ENCODE data around the gene DUSP12. TPM values are rescaled to one million over a fixed set of nuclear protein-coding genes. Genes with fewer than 3 reads are reported as not detected.

The DUSP12 gene
- total and polyA plus RNA-seq, 2 donors, result 22.6 to 28.2 TPM

DNA sequence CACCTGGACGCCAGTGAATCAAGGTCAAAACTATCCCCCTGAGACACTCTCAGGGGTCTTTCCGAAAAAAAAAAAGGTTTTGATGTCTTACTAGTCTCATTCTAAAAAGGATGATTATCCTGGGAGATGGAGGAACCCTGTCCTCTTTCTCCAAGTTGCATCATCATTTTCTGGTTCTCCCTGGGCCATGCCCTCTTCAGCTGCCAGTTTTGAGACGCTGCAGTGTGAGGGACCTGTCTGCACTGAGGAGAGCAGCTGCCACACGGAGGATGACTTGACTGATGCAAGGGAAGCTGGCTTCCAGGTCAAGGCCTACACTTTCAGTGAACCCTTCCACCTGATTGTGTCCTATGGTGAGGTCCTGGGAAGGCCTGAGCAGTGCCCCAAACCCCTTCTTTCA lies 39.0 kb upstream of the DUSP12 start:
- Histone ChIP-seq H3K27ac (ENCODE audit: low read depth in 1 of 2, low read length in 1 of 2) (no peak overlapping the region), H3K36me3 (ENCODE audit: control insufficient read depth in 2 of 2, insufficient read depth in 2 of 2, low read length in 1 of 2) (no peaks in the 10 kb centered on the region), H3K4me3 (ENCODE audit: low read length in 2 of 2) (no peak overlapping the region), H3K9me3 (ENCODE audit: control insufficient read depth in 2 of 2, insufficient read depth in 1 of 2, low read length in 1 of 2) (no peaks in the 10 kb centered on the region), H3K4me1 (ENCODE audit: control insufficient read depth in 2 of 2, insufficient read depth in 2 of 2, low read length in 2 of 2) (no peaks in the 10 kb centered on the region), H3K27me3 (ENCODE audit: control insufficient read depth in 2 of 2, insufficient read depth in 1 of 2, low read length in 1 of 2) (peaks cover 18 to 25% of the 10 kb centered on the region in 2 donors)
- WGBS, result 97% methylated on average over 4 of the region's 4 CpGs
- no peak for DNase-seq (ENCODE audit: low read depth in 6 of 9, low spot score in 9 of 9)

DNA sequence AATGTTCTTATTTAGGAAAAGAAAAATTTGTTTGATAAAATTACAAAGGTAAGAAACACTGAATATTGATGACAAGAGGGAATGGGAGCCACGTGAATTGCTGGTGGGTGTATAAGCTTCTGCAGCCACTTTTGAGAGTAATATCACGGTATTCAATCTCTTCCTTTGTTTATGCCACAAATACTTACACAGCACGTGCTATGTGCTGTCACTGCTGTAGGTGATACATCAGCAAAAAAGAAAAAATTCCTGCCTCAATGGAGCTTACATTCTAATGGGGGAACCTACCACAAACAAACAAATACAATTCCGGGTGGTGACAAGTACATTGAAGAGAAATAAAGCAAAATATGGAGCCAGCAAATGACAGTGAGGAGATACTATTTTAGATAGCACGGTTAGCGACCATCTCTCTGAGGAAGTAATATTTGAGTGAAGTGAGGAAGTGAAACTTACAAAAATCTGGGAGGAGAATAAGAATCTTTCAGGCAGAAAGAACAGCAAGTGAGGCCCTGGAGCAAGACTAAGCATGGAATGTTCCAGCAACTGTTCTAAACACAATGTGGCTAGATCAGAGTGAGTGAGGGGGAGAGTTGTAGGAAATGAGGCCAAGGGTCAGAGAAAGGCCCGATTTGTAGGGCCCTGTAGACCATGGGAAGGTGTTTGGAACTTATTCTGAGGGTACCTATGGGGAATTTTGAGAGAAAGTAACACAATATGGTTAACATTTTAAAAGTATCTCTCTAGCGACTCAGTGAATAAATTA lies 30.8 kb upstream of the DUSP12 start:
- no peak overlapping the region for H3K27ac ChIP-seq (ENCODE audit: low read depth in 1 of 2, low read length in 1 of 2)
- 45% methylated on average over 8 of the region's 8 CpGs for WGBS
- peaks cover 39 to 64% of the 10 kb centered on the region in 2 donors for H3K27me3 ChIP-seq (ENCODE audit: control insufficient read depth in 2 of 2, insufficient read depth in 1 of 2, low read length in 1 of 2)
- no peaks in the 10 kb centered on the region for H3K4me1 ChIP-seq (ENCODE audit: control insufficient read depth in 2 of 2, insufficient read depth in 2 of 2, low read length in 2 of 2)
- no peaks in the 10 kb centered on the region for H3K36me3 ChIP-seq (ENCODE audit: control insufficient read depth in 2 of 2, insufficient read depth in 2 of 2, low read length in 1 of 2)
- no peaks in the 10 kb centered on the region for H3K9me3 ChIP-seq (ENCODE audit: control insufficient read depth in 2 of 2, insufficient read depth in 1 of 2, low read length in 1 of 2)
- DNase-seq (ENCODE audit: low read depth in 6 of 9, low spot score in 9 of 9), result peak in 1 of 9 donors; percentile 12
- H3K4me3 ChIP-seq (ENCODE audit: low read length in 2 of 2), result no peak overlapping the region

DNA sequence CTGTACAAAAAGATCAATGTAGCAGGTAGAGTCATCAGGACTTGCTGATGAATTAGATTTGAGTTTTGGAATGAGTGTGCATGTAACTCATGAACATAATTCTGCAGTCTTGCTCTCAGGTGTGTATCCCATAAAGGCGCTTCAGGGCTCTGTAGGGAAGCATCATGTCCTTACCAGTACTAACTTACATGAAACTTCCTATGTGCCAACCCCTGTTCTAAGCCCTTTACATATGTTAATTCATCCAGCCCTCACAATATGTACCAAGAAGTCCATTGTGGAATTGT lies 30.3 kb upstream of the DUSP12 start:
- no peak for DNase-seq (ENCODE audit: low read depth in 6 of 9, low spot score in 9 of 9)
- Histone ChIP-seq H3K36me3 (ENCODE audit: control insufficient read depth in 2 of 2, insufficient read depth in 2 of 2, low read length in 1 of 2) (no peaks in the 10 kb centered on the region), H3K9me3 (ENCODE audit: control insufficient read depth in 2 of 2, insufficient read depth in 1 of 2, low read length in 1 of 2) (no peaks in the 10 kb centered on the region), H3K4me3 (ENCODE audit: low read length in 2 of 2) (no peak overlapping the region), H3K4me1 (ENCODE audit: control insufficient read depth in 2 of 2, insufficient read depth in 2 of 2, low read length in 2 of 2) (no peaks in the 10 kb centered on the region), H3K27me3 (ENCODE audit: control insufficient read depth in 2 of 2, insufficient read depth in 1 of 2, low read length in 1 of 2) (peaks cover 40 to 68% of the 10 kb centered on the region in 2 donors), H3K27ac (ENCODE audit: low read depth in 1 of 2, low read length in 1 of 2) (no peak overlapping the region)
- 100% methylated on average over 1 of the region's 1 CpG for WGBS

DNA sequence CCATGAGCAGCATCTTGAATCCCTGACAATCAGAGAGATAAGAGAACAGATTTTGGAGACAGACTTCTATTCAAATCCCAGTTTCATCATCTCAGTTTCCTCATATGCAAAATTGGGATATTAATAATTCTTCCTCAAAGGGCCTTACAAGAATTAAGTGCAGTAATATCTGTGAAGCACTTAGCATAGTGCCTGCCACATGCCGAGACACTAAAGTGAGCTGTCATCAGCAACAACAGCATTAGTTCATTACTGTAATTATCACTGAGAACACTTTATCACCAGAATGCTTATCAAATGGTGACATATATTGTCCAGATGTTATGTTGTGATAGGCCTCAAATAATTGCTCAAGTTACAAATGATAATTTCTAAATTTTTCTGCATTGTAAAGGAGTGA lies 29.2 kb upstream of the DUSP12 start:
- no peak overlapping the region for H3K27ac ChIP-seq (ENCODE audit: low read depth in 1 of 2, low read length in 1 of 2)

DNA sequence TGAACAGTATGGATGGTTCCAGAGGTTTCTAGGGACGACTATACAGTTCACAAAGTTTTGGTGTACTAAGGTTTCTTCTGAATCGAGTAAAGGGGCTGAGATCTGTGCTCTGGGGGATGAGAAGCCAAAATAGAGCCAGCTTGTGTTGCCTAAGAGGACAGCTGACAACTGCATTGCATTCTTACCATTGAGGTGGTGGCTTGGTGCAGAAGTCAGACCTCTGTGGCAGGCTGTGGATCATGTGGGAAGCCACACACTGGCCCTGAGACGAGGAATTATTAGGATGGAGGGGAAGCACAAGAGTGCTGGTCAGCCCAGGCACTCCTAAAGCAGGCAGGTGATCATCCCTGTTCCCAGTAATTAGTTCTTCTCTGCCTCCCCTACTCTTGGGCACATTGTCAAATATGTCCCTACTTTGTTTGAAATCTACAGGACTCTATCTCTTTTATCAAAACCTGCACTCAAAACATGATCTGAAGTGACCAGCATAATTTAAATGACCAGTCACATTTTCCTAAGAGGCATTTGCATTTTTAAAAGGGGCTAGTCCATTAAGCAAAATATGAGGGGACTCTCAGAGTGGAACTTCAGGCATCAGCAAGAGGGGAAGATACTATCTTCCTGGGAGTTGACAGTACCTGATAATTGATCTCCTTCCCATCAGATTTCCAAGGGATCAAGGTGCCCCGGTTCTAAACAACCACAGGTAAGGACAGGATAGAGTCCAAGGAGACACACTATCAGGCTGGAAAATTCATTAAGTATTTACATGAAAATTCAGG lies 28.4 kb upstream of the DUSP12 start, which contains the start of gene FCRLB:
Gene FCRLB (plus strand): TSS at position 589 of the 782 bp plus-strand sequence. CDS start 1,129 bp downstream, outside the sequence.
- H3K27me3 ChIP-seq (ENCODE audit: control insufficient read depth in 2 of 2, insufficient read depth in 1 of 2, low read length in 1 of 2), result peaks cover 46 to 85% of the 10 kb centered on the region in 2 donors
- no peak for DNase-seq (ENCODE audit: low read depth in 6 of 9, low spot score in 9 of 9)

More for the DNA sequence above, 29.2 kb upstream of the DUSP12 start:
- Histone ChIP-seq H3K36me3 (ENCODE audit: control insufficient read depth in 2 of 2, insufficient read depth in 2 of 2, low read length in 1 of 2) (no peaks in the 10 kb centered on the region), H3K4me3 (ENCODE audit: low read length in 2 of 2) (no peak overlapping the region), H3K27me3 (ENCODE audit: control insufficient read depth in 2 of 2, insufficient read depth in 1 of 2, low read length in 1 of 2) (peaks cover 42 to 80% of the 10 kb centered on the region in 2 donors), H3K9me3 (ENCODE audit: control insufficient read depth in 2 of 2, insufficient read depth in 1 of 2, low read length in 1 of 2) (no peaks in the 10 kb centered on the region), H3K4me1 (ENCODE audit: control insufficient read depth in 2 of 2, insufficient read depth in 2 of 2, low read length in 2 of 2) (no peaks in the 10 kb centered on the region)
- DNase-seq (ENCODE audit: low read depth in 6 of 9, low spot score in 9 of 9), result no peak
- 97% methylated on average over 1 of the region's 1 CpG for WGBS

DNA sequence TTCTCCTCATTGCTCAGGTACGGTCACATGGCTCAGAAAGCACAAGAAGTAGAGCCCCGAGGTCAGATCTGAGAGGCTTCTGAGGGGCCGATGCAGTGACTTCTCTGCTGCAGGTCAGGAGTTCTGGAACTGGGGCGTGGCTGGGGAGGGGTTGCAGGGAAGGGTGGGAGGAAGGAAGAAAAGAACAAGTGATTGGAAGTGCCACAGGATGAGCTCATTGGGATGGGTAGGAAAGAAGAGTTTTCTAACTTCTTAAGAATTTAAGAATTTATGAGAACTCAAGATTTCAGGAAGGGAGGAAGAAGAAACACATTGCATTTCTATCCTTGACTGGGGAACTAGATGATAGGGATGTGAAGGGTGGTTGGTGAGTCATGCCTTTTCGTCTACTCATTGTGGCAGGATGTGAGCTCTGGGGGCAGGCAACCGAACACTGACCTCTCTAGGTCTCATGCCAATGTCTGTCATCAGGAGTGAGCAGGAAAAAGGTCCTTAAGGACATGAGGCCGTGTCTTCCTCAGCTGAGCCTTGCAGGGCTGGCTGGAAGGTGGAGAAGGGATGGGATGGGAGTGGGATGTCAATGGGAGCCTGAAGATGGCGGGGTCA lies 27.7 kb upstream of the DUSP12 start:
- no peaks in the 10 kb centered on the region for H3K36me3 ChIP-seq (ENCODE audit: control insufficient read depth in 2 of 2, insufficient read depth in 2 of 2, low read length in 1 of 2)
- 70% methylated on average over 8 of the region's 8 CpGs for WGBS
- peaks cover 46 to 87% of the 10 kb centered on the region in 2 donors for H3K27me3 ChIP-seq (ENCODE audit: control insufficient read depth in 2 of 2, insufficient read depth in 1 of 2, low read length in 1 of 2)
- no peak overlapping the region for H3K4me3 ChIP-seq (ENCODE audit: low read length in 2 of 2)
- no peak overlapping the region for H3K27ac ChIP-seq (ENCODE audit: low read depth in 1 of 2, low read length in 1 of 2)
- peaks cover 1 to 5% of the 10 kb centered on the region in 2 donors for H3K9me3 ChIP-seq (ENCODE audit: control insufficient read depth in 2 of 2, insufficient read depth in 1 of 2, low read length in 1 of 2)
- peaks cover 0 to 10% of the 10 kb centered on the region in 2 donors for H3K4me1 ChIP-seq (ENCODE audit: control insufficient read depth in 2 of 2, insufficient read depth in 2 of 2, low read length in 2 of 2)
- DNase-seq (ENCODE audit: low read depth in 6 of 9, low spot score in 9 of 9), result no peak

More for the DNA sequence above, 28.4 kb upstream of the DUSP12 start, which contains the start of gene FCRLB:
- peaks cover 0 to 6% of the 10 kb centered on the region in 2 donors for H3K4me1 ChIP-seq (ENCODE audit: control insufficient read depth in 2 of 2, insufficient read depth in 2 of 2, low read length in 2 of 2)
- peaks cover 1 to 5% of the 10 kb centered on the region in 2 donors for H3K9me3 ChIP-seq (ENCODE audit: control insufficient read depth in 2 of 2, insufficient read depth in 1 of 2, low read length in 1 of 2)
- no peak within 1 kb of the TSS for H3K4me3 ChIP-seq (ENCODE audit: low read length in 2 of 2)
- H3K27ac ChIP-seq (ENCODE audit: low read depth in 1 of 2, low read length in 1 of 2), result no peak within 1 kb of the TSS
- 41% methylated on average over 4 of the region's 4 CpGs for WGBS
- no peaks in the 10 kb centered on the region for H3K36me3 ChIP-seq (ENCODE audit: control insufficient read depth in 2 of 2, insufficient read depth in 2 of 2, low read length in 1 of 2)

DNA sequence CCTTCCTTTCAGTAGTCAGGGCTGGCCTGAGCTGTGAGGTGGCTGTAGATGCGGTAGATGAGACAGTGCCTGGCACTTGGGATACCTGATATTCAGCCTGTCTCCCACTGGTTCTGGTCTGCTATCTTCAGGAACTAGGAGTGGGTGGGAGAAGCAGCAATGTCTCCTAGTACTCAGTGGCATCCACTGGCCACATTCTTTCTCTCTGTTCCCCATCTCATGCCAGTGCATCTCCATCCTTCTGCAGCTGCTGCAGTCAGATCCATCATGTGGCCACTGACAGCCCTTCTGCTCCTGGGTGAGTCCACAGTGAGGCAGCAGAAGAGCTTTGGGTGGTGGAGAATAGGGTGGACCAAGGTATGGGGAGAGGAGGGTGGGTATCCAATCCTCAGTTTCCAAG lies 27.2 kb upstream of the DUSP12 start:
- H3K9me3 ChIP-seq (ENCODE audit: control insufficient read depth in 2 of 2, insufficient read depth in 1 of 2, low read length in 1 of 2), result peaks cover 1 to 5% of the 10 kb centered on the region in 2 donors
- peaks cover 48 to 87% of the 10 kb centered on the region in 2 donors for H3K27me3 ChIP-seq (ENCODE audit: control insufficient read depth in 2 of 2, insufficient read depth in 1 of 2, low read length in 1 of 2)
- no peak for DNase-seq (ENCODE audit: low read depth in 6 of 9, low spot score in 9 of 9)
- H3K27ac ChIP-seq (ENCODE audit: low read depth in 1 of 2, low read length in 1 of 2), result no peak overlapping the region
- no peaks in the 10 kb centered on the region for H3K36me3 ChIP-seq (ENCODE audit: control insufficient read depth in 2 of 2, insufficient read depth in 2 of 2, low read length in 1 of 2)
- no peak overlapping the region for H3K4me3 ChIP-seq (ENCODE audit: low read length in 2 of 2)
- 100% methylated on average over 1 of the region's 1 CpG for WGBS
- H3K4me1 ChIP-seq (ENCODE audit: control insufficient read depth in 2 of 2, insufficient read depth in 2 of 2, low read length in 2 of 2), result peaks cover 3 to 14% of the 10 kb centered on the region in 2 donors

DNA sequence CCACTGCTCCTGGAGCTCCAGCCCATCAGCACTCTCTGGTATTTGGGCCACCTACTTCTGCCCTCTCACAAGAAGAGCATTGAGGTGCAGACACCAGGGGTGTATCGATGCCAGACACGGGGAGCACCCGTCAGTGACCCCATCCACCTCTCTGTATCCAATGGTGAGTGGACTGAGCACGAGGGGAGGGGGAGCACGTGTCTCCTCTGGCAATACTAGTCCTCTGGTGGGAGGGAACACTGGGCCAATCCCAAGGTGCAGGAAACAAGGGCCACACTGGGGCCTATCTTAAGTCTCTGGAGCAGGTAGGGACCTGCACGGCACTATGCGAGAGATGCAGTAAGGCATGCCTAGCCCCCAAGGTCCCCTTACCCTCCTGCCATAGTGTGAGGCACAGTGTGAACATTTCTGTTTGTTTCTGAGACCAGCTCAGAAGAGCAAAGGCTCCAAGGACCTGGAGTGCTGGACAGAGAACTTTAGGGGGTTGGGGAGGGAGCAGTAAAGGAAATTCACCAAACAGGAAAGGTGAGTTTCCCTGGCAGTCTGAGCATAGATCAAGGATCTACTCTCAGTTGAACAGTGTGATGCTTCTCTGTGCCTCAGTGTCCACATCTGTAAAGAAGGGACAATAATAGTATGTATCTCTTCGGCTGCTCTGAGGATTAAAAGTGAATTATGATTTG lies 26.0 kb upstream of the DUSP12 start:
- peaks cover 1 to 5% of the 10 kb centered on the region in 2 donors for H3K9me3 ChIP-seq (ENCODE audit: control insufficient read depth in 2 of 2, insufficient read depth in 1 of 2, low read length in 1 of 2)
- peaks cover 46 to 89% of the 10 kb centered on the region in 2 donors for H3K27me3 ChIP-seq (ENCODE audit: control insufficient read depth in 2 of 2, insufficient read depth in 1 of 2, low read length in 1 of 2)
- peaks cover 5 to 19% of the 10 kb centered on the region in 2 donors for H3K4me1 ChIP-seq (ENCODE audit: control insufficient read depth in 2 of 2, insufficient read depth in 2 of 2, low read length in 2 of 2)
- no peak overlapping the region for H3K27ac ChIP-seq (ENCODE audit: low read depth in 1 of 2, low read length in 1 of 2)
- no peak for DNase-seq (ENCODE audit: low read depth in 6 of 9, low spot score in 9 of 9)
- 96% methylated on average over 8 of the region's 8 CpGs for WGBS
- H3K4me3 ChIP-seq (ENCODE audit: low read length in 2 of 2), result no peak overlapping the region
- H3K36me3 ChIP-seq (ENCODE audit: control insufficient read depth in 2 of 2, insufficient read depth in 2 of 2, low read length in 1 of 2), result no peaks in the 10 kb centered on the region
